ENCODE measurements around the gene DIS3L2.

The DIS3L2 gene

DNA sequence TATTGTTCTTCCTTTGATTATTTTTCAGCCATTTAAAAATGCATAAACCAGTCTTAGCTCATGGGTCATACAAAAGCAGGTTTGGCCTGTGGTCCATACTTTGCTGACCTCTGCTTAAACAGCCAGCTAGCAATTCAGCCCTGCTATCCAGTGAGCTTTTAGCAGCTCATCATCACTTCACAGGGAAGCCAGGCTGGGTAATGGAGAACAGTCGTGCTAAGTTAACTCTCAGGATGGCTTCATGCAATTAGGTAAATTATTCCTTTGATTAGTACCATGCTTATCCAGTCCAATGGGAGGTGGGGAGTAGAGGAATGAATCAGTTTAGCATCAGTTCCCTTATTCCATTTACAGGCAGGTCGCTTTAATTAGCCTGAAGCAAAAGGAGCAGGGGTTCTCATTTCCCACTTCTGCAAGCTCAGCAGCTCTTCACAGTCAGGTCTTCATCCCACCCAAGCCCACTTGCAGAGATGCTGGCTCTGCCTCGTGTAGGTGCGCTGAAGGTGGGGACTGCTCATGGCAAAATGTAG is 307.2 kb downstream of the DIS3L2 start:
- no peak for DNase-seq (ENCODE audit: low spot score)

GRCh38 chr2:232269867-232270266 is 308.4 kb downstream of the DIS3L2 start:
- no peak for DNase-seq (ENCODE audit: low spot score)

DNA sequence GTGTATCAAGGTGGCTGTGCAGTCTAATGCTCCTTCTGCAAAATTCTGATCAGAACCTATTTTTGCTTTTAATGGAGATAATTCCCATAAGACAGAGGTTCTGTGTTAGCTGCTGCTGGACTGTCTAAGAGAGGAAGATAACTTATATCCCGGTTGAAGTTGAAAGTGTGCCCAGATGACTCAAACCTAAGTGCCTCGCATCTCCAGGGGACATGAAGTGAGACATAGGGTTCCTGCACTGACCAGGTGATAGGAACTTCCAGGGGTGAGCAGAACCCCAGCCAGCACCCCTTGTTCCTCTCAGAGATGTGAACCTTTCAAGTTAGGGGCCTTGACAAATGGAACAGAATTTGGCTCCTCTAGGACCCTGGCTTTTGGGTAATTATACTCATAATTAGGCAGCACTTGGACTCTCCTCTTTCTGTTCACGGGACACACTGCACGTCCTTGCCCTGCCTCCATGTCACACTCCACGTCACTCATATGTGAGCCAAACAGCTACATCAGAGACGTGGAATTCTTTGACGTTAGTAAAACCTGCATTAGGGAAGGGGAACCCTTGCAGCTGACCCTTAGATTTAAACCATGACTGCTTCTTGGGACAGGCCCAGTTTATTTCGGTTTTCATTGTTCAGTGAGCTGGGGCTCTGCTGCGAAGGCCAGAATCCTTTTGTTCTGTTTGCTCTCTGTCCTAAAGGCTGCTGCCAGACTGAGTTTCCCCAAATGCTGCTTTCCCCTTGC is 312.6 kb downstream of the DIS3L2 start:
- no peak for DNase-seq (ENCODE audit: low spot score)

DNA sequence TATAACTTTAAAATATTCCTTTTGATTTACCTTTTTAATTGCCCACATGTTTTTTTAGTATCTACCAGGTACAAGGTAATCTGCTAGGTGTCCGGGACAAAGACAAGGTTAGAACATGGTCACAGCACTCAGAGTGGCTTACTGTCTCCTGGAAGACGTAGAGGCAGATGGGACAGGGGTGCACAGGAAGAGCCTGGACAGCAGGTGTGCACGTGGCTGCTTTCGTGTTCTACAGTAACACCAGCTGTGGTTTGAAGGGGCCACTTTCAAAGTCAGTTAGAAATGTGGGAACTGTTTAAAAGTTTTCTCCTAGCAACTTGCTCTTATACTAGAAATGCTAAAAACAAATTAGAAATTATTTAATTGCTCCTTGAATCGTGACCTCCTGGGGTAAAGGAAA is 314.2 kb downstream of the DIS3L2 start:
- no peak for DNase-seq (ENCODE audit: low spot score)

- no peak for DNase-seq (ENCODE audit: low spot score)
Measured at GRCh38 chr2:232276084-232276732, 314.7 kb downstream of the DIS3L2 start.

DNA sequence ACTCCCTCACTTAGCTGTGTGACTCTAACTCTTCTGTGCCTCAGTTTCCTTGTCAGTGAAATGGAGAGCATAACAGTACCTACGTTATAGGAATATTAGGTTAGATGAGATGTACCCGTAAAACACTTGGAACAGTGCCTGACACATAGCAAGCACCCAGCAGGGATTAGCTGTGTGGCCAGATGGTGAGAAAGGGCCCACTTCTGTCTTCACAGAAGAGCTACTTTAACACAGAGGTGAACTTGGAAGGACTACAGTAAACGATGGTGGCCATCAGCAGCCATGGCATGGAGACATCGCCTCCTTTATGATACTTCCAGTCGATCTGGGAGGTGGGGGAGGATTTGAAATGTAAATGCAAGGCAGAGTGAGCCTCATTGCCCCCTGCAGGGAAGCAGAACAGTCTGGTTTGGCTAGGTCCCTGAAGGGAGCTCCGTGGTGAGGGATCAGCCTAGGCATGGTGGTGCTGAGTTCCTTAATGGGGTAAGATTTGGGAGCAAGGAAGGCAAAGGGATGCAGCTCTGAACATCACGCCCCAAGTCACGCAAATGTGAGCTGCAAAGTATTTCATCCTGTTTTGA is 315.3 kb downstream of the DIS3L2 start:
- DNase-seq (ENCODE audit: low spot score), result no peak

DNA sequence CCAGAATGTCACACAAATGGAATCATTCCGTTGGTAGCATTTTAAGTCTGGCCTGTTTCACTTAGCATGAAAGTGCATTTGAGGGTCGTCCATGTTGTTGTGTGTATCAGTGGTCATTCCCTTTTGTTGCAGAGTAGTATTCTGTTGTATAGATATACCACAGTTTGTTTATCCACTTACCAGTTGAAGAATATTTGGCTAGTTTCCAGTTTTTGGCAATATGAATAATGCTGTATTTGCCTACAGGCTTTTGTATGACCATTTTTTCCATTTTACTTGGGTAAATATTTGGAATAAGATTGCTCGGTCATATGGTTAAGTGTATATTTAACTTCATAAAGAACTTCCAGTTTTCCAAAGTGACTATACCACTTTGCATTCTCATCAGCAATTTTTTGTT is 317.0 kb downstream of the DIS3L2 start:
- DNase-seq (ENCODE audit: low spot score), result no peak

GRCh38 chr2:232280341-232280740 is 318.8 kb downstream of the DIS3L2 start:
- DNase-seq (ENCODE audit: low spot score), result no peak

DNA sequence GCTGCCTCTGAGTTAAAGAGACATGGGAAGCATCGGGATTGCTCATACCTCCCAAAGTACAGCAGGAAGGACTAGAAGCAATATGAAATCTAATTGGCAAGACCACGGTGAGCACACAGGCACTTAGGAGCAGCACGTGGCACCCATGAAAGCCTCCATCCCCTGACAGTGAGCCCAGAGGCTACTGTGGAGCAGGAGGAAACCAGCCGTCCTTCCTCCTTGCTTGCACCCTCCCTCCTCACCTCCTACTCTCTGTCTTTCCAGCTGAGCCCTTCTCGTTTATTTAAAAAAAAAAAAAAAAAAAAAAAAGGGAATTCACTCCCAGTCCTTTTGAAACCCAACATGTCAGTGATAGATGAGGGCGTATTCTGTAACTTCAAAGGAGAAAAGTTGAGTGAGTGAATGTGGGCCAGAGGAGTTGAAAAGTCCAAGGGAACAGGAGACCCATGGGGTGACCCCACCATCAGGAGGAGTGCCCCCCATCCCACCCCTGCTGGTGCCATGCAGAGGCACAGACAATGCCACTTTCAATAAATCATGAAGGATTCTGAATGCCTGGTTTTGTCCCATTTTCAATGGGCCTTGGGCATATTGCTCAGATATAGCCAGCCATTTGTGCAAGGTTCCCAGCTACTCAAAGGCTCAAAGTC is 320.5 kb downstream of the DIS3L2 start:
- DNase-seq (ENCODE audit: low spot score), result no peak

- DNase-seq (ENCODE audit: low spot score), result no peak
Measured at GRCh38 chr2:232282508-232283055, 321.1 kb downstream of the DIS3L2 start.

- no peak for DNase-seq (ENCODE audit: low spot score)
Measured at GRCh38 chr2:232286001-232286868, 324.7 kb downstream of the DIS3L2 start.

GRCh38 chr2:232287316-232287715 is 325.8 kb downstream of the DIS3L2 start:
- DNase-seq (ENCODE audit: low spot score), result no peak

GRCh38 chr2:232288489-232289030 is 327.0 kb downstream of the DIS3L2 start:
- no peak for DNase-seq (ENCODE audit: low spot score)

DNA sequence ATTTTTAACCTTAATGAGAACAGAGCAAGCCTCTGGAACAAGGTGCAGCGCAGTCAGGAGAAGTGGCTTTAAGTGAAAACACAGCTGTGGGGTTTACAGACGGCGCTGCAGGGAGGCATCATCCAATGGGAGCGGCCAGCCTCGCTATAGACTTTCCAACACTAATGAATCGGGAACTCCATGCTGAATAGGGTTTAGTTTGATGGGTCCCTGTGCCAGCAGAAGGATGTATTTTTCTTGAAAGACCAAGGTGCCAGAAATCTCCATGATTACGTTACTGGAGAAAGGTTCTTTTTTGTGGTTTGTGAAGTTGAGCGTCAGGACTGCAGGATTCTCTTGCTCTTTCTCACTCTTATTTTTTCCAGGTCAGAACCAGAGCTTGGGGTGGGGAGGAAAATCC is 329.2 kb downstream of the DIS3L2 start:
- no peak for DNase-seq (ENCODE audit: low spot score)

DNA sequence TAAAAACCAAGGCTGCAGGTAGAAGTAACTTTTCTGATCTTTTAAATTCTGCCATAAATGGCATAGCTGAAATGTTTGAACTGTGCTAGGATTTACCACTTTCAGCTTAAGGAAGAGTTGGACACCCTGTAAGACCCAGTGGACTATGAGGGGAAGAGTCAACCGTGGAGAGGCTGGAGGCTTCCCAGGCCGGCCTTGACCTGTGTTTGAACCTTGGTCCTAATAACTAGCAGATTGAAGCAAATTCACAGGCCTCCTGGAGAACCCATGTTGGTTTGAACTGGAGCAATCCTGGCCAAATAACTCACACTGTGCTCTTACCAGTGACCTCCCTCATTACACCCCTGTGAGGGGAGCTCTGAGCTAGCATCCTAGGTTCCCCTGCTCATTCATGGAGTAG is 329.8 kb downstream of the DIS3L2 start:
- no peak for DNase-seq (ENCODE audit: low spot score)

GRCh38 chr2:232292395-232293154 is 331.1 kb downstream of the DIS3L2 start:
- peak; percentile 70 for DNase-seq (ENCODE audit: low spot score)

DNA sequence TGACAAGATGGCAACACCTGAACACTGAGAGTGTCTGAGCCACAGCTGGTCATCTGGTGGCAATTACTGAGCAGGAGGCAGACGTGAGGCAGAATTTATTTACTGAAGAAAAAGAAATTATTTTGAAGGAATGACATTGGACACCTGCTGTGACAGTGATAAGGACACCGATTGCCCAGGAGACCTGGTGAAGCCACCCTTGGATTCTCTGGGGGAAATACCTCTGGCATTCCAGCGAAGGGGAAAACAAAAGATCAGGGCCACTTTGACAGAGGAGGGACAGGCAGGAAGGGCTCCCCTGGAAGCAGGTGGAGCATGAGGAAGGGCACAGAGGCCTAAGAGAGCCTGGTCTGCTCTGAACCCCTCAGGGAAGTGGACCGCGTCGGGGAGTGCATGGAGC is 331.7 kb downstream of the DIS3L2 start:
- no peak for DNase-seq (ENCODE audit: low spot score)

DNA sequence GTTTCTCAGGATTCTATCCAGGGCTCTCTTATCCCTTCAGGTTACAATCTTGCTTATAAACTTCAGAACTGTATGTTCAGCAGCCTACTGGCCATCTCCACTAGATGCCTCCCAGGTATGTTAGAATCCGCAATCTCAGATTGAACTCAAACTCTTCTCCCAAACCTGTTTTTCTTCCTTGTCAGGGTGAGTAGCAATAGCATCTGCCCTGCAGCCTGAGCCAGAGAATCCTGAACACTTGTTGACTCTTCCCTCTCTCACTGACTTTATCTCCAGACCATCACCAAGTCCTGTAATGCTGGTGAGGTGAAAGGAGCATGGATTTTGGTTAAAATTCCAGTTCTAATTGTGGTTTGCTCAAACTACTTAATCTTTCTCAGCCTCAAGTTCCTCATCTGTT is 334.5 kb downstream of the DIS3L2 start:
- DNase-seq (ENCODE audit: low spot score), result no peak

DNA sequence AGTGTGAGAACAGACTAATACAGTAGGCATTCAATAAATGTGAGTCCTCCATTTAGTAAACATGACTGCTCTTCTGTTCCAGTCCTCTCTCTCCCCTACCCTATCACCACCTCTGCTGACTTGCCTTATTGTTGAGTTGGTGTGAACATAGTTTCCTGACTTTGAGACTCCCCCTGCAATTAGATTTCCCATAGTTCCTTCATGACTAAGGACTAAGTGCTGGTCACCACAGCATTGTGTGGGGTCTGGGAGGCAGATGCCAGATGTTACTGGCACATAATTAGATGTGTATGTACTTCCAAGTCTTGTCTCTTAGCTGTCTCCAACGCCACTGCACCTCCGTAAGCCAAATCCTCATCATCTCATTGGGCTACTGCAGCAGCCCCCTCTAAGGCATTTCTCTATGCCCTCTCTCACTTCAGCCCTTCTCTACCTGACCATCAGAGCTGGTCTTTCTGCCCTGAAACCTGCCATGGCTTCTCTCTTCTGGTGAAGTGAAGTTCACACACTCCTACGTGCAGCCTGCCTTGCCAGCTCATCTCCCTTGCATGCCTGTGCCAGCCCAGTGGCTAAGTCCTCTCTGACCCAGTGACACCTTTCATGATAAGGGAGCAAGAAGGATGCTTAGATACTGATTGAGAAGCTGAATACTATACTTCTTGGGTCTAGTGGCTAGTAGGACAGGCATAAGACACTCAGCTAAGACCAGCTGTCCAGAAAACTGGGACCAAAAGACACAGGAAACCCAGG is 335.4 kb downstream of the DIS3L2 start:
- DNase-seq (ENCODE audit: low spot score), result no peak

- DNase-seq (ENCODE audit: low spot score), result no peak
Measured at GRCh38 chr2:232299084-232299483, 337.6 kb downstream of the DIS3L2 start.

All from AG08395 (cell line).